Thoracic aorta (tissue), 2 donors: Measurements from ENCODE around the gene ELMO3. TPM values are rescaled to one million over a fixed set of nuclear protein-coding genes. Genes with fewer than 3 reads are reported as not detected.

ENCODE experiments used
- ATAC-seq: fragments of 150-250 bp; one replicate; pipeline ENCODE4 v1.8.0; 2017; ENCODE audit warnings: low read depth; ENCODE audit not compliant: insufficient number of reproducible peaks, low FRiP score
- DNase-seq: peaks from one replicate; pipeline ENCODE4 v3.0.0-alpha.2; 2020; ENCODE audit warnings: low spot score
- H3K27ac ChIP-seq, 2 donors: fragments of 200-600 bp; sonication (generic); 1 replicate in 1 of 2; 2 replicates in 1 of 2; pipeline ENCODE4 v1.5.1; 2016; ENCODE audit warnings: mild to moderate bottlenecking in 2 of 2, moderate library complexity in 2 of 2
- H3K27me3 ChIP-seq: fragments of 200-600 bp; sonication (generic); replicated peaks from 2 replicates; pipeline ENCODE4 v1.6.0; 2016; ENCODE audit warnings: mild to moderate bottlenecking; ENCODE audit not compliant: insufficient read depth
- H3K36me3 ChIP-seq: fragments of 200-600 bp; sonication (generic); one replicate; pipeline ENCODE4 v1.5.1; 2016
- H3K4me1 ChIP-seq, 2 donors: fragments of 200-600 bp; sonication (generic); 1 replicate in 1 of 2; 2 replicates in 1 of 2; pipeline versions ENCODE4 v1.5.1 to v1.6.0; 2016; ENCODE audit warnings: low read depth in 2 of 2, mild to moderate bottlenecking in 1 of 2; ENCODE audit not compliant: control insufficient read depth in 1 of 2
- H3K4me3 ChIP-seq: fragments of 200-600 bp; sonication (generic); 2 replicates; pipeline ENCODE4 v1.5.1; 2016; ENCODE audit warnings: mild to moderate bottlenecking
- H3K9me3 ChIP-seq: fragments of 200-600 bp; sonication (generic); 2 replicates; pipeline ENCODE4 v1.5.1; 2016
- CTCF ChIP-seq: fragments of 200-600 bp; sonication (generic); IDR thresholded peaks from one replicate; pipeline ENCODE4 v1.5.1; 2019; ENCODE audit warnings: antibody characterized with exemption
- total RNA-seq, 2 donors: library from RNA; depleted of rRNA; stranded (reverse); fragments of >200 nt; gene quantifications; one replicate each; pipeline versions ENCODE4 v1.1.0 to v1.2.3, GENCODE V29; 2016

ELMO3 gene
- total RNA-seq, 2 donors from 2014 or later, result 1.4 TPM

- DNase-seq (no peak), ATAC-seq (no peak)
- Histone ChIP-seq H3K9me3 (no peaks in the 10 kb centered on the region), H3K27me3 (no peaks in the 10 kb centered on the region), H3K4me1 (peaks cover 39 to 64% of the 10 kb centered on the region in 2 donors), H3K27ac (peak overlapping the region in 1 of 2 donors; percentile 77), H3K4me3 (peak overlapping the region; percentile 75), H3K36me3 (no peaks in the 10 kb centered on the region)
- no peak for TF ChIP-seq CTCF
Observed at GRCh38 chr16:67165121-67166078, 33.5 kb upstream of the ELMO3 start.

- peaks cover 38 to 66% of the 10 kb centered on the region in 2 donors for H3K4me1 ChIP-seq
- TF ChIP-seq CTCF, result no peak
- ATAC-seq, result no peak
- DNase-seq, result no peak
- H3K36me3 ChIP-seq, result no peaks in the 10 kb centered on the region
- no peak overlapping the region for H3K27ac ChIP-seq
- no peaks in the 10 kb centered on the region for H3K9me3 ChIP-seq
- no peaks in the 10 kb centered on the region for H3K27me3 ChIP-seq
- H3K4me3 ChIP-seq, result no peak overlapping the region
Observed at GRCh38 chr16:67166110-67166547, 32.8 kb upstream of the ELMO3 start.

- TF ChIP-seq CTCF, result no peak
- no peak overlapping the region for H3K27ac ChIP-seq
- no peaks in the 10 kb centered on the region for H3K36me3 ChIP-seq
- H3K4me3 ChIP-seq, result no peak overlapping the region
- ATAC-seq (no peak), DNase-seq (no peak)
- peaks cover 35 to 66% of the 10 kb centered on the region in 2 donors for H3K4me1 ChIP-seq
- no peaks in the 10 kb centered on the region for H3K27me3 ChIP-seq
- no peaks in the 10 kb centered on the region for H3K9me3 ChIP-seq
Observed at GRCh38 chr16:67166598-67167168, 32.2 kb upstream of the ELMO3 start.

GRCh38 chr16:67167588-67167987 is 31.3 kb upstream of the ELMO3 start:
- no peaks in the 10 kb centered on the region for H3K27me3 ChIP-seq
- H3K9me3 ChIP-seq, result no peaks in the 10 kb centered on the region
- DNase-seq (no peak), ATAC-seq (no peak)
- no peak overlapping the region for H3K4me3 ChIP-seq
- TF ChIP-seq CTCF, result no peak
- no peaks in the 10 kb centered on the region for H3K36me3 ChIP-seq
- no peak overlapping the region for H3K27ac ChIP-seq
- H3K4me1 ChIP-seq, result peaks cover 35 to 59% of the 10 kb centered on the region in 2 donors

GRCh38 chr16:67169011-67169451 is 29.9 kb upstream of the ELMO3 start:
- no peak for TF ChIP-seq CTCF
- peak overlapping the region; percentile 95 to 97 for H3K27ac ChIP-seq
- peaks cover 34 to 55% of the 10 kb centered on the region in 2 donors for H3K4me1 ChIP-seq
- ATAC-seq (no peak), DNase-seq (no peak)
- H3K4me3 ChIP-seq, result no peak overlapping the region
- no peaks in the 10 kb centered on the region for H3K36me3 ChIP-seq
- H3K9me3 ChIP-seq, result no peaks in the 10 kb centered on the region
- H3K27me3 ChIP-seq, result no peaks in the 10 kb centered on the region
